NCI-H748 (cell line): Measurements from ENCODE around the gene CDYL.
A peak's percentile ranks its signal among the peaks of the same experiment; 100 is the strongest.

Experiments used
- DNase-seq: peaks from one replicate; lab custom pipeline; 2025; ENCODE audit not compliant: unreplicated experiment; lab: John Stamatoyannopoulos, UW

Gene CDYL

DNA sequence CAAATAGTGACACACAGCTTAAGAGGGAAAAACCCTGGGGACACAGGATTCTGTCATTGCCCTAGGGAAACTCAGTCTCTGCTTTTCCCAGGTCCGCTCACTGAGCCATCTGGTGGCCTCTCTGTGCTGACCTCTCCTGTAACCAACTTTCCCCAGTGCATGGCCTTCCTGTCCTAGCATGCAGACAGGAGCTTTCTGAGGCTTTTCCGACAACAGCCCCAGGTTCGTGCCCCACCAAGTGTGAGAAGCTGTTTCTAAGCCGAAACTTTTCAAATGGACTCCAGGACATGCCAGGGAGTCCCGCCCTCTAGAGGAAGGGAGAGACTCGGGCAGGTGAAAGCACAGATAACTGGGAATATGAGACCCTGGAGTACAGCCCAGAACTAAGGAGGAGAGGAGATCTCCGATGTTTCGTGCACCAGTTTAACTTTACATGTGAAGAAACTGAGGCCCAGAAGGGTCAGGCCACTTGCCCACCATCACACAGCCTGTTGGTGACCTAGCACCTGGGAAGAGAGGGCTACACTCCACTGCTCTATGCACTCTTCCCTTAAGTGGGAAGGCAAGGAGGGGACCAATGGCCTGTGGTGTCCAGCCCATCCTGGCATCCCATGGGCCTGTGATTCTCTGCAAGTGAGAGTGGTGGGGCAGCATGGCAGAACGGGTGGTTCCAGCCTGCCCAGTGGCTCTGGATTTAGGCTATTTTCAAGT is 181.5 kb downstream of the CDYL start:
- no peak for DNase-seq

DNA sequence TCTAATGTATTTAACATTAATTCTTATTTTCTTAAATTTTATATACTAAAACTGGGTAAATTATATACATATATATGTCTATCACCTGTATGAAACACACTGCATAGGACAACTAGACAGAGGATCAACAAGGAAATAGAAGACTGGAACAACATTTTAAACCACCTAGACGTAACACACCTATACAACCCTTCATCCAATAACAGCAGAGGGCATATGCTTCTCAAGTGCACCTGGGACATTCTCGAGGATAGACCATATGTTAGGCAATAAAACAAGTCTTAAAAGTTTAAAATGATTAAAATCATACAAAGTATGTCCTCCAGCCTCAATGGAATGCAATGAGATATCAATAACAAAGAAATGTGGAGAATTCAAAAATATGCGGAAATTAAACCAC is 182.4 kb downstream of the CDYL start:
- DNase-seq: no peak

DNA sequence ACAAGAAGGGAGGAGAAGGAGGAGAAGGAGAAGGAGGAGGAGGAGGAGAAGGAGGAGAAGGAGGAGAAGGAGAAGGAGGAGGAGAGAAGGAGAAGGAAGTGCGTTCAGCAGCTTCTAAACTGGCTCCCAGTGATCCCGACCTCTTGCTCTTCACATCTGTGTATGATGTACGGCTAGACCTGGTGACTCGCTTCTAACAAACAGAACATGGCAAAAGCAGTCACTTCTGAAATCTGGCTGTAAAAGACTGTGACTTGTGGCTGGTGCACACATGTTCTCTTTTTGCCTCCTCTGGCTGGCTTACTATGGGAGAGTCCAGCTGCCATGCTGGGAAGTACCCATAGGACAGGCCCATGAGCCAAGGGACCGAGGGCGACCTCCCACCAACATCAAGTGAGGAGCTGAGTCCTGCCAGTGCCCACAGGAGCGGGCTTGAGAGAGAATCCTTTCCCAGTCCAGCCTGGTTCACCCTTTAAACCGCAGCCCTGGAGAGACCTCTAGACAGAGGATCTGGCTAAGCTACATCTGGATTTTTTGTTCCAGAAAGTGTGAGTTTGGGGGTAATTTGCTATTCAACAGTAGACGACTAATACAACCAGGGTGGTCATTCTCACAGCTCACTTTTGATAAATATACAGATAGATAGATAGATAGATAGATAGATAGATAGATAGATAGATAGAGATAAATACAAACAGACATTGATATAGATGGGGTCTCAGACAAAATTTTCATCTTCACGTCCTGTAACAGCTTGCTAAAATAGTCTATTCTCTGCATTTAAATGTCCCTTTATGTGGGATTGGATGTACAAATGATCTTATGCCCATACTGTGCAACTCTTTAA is 185.3 kb downstream of the CDYL start:
- no peak for DNase-seq

DNA sequence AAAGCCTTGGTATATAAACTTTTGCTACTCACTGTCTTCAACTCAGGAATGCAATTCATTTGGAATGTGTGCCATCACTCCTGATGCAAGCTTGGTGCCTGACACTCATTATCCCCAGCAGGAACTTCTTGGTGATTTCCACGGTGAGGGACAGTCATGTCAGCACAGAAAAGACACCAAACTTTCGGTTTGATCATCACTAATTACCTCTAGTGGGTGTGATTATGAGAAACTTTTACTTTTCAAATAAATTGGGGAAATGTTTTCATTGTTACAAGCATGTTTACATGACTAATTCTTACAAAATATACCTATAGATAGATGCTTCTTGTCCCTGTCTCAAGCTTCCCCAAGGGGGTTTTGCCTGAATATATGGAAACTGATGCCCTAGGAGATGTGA is 186.7 kb downstream of the CDYL start:
- no peak for DNase-seq

DNA sequence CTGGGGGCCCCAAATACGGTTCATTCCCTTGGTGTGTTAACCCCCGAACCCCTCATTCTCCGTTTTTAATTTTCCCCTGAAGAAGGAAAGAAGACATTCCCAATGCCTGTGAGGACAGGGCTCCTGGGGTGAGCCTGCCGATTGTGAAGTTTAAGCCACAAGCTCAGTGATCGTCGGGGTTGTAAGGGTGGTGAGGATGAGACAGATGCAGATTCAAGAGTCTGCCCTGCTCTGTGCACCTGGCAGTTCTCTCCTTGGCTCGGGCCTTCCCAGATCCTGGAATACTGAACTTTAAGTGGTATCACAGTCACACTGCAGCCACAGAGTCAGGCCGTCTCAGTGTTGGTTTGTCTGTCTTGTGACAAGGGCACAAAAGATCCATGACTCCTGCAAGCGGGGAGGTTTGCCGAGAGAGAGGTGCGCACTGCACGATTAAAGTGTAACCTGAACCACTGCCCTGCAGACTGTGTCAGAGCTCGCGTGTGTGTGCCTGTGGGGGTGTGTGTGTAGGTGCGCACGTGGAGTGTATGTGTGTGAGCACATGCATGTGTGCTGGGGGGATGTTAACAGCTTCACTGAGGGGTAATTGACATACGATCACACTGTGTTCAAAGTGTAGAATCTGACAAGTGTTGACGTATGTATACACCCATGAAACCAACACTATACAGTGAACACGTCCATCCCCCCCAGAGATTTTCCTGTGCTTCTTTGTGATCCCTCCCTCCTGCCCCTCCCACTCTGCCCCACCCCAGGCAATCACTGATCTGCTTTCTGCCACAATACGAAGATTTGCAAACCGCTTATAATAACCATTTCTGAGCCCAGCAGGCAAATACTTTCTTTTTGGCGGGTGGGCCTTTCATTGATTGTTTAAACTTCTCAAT is 188.7 kb downstream of the CDYL start:
- DNase-seq: peak; percentile 34

DNA sequence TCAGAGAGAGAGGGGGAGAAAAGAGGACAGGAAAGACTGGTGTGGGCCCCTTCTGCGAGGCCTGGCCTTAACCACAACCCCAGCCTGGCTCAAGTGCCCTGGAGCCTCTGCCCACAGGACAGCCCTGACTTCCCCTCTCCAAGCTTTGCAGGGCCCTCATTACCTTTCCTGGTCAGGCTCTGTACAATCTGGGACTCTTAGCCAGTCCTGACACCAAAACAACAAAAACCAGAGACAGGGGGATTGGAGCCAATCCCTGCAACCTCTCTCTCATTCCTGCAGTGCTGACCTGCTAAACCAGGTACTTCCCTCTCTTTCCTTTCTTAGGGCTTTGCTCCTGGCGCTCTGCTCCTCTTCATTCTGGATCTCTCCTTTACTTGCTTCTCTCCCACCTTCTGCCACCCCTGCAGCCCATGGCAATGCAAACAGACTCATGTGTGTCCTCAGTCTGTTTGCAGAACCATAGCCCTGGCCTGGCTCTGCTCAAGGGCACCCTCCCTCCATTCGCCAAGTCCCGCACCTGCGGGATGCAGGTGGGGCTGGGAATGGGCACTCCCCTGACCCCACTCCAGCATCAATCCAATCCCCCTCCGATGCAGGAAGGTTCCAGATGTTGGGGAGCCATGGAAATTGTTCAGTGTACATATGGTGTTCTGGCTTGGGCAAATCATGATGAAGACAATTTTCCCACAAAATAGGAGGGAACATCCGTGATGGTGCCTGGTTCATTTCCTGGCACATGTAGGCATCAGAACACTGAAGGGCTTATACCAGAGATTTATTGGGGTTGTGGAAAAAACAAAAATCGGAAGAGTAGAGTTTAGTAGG is 189.6 kb downstream of the CDYL start:
- DNase-seq: no peak

DNA sequence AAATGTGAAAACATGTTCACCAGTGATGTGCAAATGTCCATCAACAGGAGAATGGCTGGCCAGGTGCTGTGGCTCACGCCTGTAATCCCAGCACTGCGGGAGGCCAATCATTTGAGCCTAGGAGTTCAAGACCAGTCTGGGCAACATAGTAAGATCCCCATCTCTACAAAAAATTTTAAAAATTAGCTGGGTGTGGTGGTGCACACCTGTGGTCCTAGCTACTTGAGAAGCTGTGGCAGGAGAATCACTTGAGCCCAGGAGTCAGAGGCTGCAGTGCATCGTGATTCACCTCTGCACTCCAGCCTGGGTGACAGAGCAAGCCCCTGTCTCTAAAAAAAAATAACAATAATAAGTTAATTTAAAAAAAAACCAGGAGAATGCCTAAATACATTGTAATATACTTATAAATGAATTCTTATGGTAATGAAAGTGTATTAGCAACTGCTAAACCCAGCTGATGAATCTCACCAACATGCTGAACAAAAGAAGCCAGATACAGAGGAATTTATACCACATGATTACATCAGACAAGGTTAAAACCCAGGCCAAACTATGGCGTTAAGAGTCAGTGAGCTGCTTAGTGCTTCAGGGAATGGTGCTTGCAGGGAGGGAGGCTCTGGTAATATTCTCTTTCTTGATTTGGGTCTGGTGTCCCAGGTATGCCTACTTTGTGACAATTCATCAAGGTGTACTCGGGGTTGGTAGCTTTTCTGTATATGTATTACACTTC is 191.3 kb downstream of the CDYL start:
- no peak for DNase-seq

DNA sequence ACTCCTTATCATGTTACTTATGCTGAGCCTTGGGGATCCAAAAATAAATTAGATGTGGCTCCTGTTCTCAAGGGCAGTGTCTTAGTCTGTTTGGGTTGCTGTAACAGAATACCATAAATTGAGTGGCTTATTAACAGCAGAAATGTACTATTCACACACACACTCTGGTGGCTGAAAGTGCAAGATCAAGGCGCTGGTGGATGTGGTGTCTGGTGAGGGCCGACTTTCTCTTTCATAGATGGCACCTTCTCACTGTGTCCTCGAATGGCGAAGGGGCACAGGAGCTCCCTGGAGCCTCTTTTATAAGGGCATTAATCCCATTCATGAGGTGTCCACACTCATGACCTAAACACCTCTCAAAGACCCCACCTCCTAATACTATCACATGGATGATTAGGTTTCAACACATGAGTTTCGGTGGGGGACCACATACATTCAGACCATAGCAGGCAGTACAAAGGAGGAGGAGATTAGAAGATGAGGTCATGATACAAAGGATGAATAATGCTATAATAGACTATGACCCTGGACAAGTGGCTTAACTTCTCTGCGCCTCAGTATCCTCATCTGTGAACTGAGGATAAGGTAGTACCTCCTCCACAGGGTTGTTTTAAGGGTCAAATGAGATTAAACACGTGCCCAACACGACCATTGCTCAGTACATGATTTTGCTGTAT is 193.5 kb downstream of the CDYL start:
- no peak for DNase-seq

DNA sequence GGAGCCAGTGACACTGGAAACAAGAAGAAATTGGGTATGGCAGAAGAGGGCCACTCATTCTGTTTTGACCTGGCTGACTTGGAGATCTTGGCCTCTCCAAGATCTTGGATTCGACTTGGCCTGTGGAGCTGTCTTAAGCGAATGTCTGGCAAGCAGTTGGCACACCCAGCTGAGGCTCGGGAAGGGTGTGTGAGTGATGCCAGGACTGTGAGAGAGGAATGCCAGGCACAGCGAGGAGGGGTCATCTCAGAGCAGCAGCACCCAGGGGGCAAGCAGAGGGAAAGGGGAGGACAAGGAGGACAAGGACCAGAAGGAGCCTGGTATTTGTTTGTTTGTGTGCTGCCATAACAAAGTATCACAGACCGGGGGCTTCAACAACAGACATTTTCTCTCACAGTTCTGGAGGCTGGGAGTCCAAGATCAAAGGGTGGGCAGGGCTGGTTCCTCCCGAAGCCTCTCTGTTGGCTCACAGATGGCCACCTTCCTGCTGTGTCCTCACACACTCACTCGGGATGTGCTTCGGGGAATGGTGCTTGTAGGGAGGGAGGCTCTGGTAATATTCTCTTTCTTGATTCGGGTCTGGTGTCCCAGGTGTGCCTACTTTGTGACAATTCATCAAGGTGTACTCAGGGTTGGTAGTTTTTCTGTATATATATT is 194.7 kb downstream of the CDYL start:
- DNase-seq: no peak

DNA sequence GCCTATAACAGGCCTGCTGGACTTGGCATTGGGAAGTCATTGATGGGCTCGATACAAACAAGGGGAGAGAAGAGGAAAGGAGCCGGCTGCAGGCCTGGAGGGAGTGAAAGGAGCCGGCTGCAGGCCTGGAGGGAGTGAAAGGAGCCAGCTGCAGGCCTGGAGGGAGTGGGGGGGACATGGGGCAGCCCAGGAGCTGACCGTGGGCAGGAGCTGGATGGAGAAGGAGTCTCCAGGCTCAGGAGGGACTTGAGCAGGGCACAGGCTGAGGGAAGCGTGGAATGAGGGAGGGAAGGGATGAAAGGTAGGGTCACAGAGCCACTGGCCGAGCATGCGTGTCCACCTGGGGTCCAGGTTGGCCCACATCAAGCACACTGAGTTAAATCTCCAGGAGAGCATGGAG is 195.6 kb downstream of the CDYL start:
- no peak for DNase-seq

DNA sequence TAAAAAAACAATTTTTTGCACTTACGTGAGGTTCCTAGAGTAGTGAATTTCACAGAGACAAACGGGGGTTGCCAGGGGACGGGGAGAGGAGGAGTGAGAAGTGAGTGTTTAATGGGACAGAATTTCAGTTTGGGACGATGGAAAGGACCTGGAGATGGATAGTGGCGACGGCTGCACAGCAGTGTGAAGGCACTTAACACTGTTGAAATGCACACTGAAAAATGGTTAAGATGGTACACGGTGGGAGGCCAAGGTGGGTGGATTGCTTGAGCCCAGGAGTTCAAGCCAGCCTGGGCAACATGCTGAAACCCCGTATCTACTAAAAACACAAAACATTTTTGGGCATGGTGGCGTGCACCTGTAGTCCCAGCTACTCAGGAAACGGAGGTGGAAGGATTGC is 196.2 kb downstream of the CDYL start:
- DNase-seq: no peak

DNA sequence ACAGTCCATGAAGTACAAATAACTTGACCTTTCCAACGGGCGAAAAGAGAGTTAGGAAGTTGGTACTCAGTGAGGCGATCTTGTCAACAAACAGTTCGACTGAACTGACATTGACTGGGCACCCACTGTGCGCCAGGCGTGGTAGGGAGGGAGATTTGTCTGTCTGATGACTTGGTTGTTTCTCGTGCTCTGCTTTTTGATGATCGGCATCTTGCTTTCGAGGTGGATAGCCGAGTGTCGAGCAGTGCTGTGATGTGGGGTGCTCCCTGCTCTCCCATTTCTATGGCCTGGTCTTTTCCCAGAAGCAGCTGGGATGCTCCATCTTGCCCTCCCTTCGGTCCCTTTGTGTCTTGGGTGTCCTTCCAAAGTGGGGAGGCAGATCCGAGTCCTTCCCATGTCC is 197.2 kb downstream of the CDYL start:
- no peak for DNase-seq

DNA sequence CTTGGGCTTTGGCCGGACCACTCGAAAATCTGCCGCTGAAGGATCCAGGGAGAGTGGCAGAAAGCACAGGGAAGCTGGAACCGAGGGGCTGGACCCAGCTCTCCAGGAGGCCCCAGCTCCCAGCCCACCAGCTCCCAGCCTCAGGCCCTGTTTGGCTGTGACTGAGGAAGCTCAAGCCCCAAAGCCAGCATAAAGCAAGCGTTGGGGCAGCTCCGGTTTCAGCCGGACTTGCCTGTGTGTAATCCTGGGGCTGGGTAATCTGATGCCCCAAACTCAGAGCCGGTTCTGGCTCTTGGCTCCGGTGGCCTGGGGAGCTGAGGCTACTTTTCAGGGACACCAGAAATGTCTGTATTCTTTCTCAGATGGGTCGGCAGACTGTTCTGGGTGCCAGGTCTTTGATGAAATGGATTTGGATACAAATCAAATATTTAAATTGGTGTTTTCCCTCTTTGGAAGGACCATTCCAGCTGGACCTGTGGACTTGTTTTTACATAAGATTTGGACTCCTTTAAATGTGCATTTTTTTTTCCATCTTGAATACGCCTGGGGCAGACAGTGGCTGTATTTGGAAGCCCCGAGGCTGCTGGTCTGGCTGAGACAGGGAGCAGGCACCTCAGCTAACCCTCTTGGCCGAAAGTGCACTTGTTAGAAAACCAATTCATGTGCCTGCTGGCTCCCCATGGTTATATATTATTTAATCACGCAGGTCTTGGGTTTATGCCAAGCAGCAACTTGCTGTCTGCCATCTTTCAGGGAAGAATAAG is 198.0 kb downstream of the CDYL start:
- DNase-seq: peak; percentile 76

DNA sequence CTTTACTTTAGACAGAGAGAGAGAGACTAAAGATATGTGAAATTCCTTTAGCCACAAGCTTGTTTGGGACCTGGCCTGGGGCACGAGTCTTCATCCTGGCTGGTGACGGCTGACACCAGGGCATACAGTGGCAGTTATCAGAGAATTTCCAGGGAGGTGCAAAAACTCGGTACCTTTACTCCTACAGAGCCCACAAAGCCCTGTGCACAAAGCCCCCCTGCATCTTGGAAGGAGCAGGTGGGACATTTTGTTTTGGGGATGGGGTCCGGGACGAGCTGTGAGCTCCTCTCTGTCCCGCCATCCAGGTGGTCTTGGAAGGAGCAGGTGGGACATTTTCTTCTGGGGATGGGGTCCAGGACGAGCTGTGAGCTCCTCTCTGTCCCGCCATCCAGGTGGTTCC is 198.8 kb downstream of the CDYL start:
- DNase-seq: no peak

DNA sequence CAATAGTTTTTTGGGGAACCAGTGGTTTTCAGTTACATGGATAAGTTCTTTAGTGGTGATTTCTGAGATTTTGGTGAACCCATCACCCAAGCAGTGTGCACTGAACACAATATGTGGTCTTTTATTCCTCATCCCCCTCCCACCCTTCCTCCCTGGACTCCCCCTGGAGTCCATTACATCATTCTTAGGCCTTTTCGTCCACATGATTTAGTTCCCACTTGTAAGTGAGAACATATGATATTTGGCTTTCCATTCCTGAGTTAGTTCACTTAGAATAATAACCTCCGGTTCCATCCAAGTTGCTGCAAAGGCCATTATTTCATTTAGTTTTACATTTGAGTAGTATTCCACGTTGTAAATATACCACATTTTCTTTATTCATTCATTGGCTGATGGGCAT is 199.3 kb downstream of the CDYL start:
- DNase-seq: no peak

DNA sequence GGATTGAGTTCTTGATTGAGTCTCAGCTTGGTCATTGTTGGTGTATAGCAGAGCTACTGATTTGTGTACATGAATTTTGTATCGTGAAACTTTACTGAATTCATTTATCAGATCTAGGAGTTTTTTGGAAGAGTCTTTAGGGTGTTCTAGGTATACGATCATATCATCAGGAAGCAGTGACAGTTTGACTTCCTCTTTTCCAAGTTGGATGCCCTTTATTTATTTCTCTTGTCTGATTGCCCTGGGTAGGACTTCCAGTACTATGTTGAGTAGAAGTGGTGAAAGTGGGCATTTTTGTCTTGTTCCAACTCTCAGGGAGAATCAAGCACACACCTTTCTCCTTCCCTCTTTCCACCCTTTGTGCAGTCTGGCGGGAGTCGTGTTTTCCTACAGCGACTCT is 201.3 kb downstream of the CDYL start:
- peak; percentile 18 for DNase-seq

DNA sequence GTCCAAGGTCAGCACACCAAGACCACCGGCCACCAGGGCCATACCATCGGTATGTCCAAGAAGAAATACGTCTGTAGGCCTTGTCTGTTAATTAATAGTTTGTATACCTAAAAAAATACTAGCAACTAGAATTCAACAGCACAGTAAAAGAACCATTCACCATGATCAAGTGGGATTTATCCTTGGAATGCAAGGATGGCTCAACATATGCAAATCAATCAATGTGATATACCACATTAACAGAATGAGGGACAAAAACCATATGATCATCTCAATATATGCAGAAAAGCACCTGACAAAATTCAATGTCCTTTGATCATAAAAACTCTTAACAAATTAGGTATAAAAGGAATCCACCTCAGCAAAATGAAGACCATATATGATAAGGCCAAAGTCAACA is 203.2 kb downstream of the CDYL start:
- no peak for DNase-seq

DNA sequence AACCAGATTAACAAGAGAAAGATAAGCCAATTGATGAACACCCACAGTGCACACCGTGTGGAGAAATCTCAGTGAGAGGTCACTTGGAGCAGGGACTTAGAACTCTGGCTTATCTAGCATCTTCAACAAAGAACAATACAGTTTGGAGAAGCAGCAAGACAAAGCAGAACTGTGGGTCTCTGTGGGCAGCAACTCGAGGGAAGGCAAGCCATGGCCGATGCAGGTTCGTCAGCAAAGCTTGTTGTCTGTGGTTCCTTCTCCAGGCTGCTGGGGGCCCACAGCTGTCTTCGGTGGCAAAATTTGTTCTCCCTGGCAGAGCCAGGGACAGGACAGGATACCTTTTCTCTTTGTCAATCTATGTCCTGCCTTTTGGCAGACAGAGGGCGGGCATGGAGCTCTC is 205.6 kb downstream of the CDYL start:
- DNase-seq: no peak
